Neural progenitor cell (in vitro differentiated cells): ENCODE results near the gene PRODH2.

Experiments used
- CTCF ChIP-seq: fragments of 200-600 bp; sonication (generic); IDR thresholded peaks from 2 replicates; pipeline ENCODE4 v1.5.1; 2017; ENCODE audit warnings: antibody characterized with exemption, mild to moderate bottlenecking
- EZH2phosphoT487 ChIP-seq: fragments of 200-600 bp; sonication (generic); IDR thresholded peaks from 2 replicates; pipeline ENCODE4 v1.6.1; 2017; ENCODE audit warnings: antibody characterized with exemption

DNA sequence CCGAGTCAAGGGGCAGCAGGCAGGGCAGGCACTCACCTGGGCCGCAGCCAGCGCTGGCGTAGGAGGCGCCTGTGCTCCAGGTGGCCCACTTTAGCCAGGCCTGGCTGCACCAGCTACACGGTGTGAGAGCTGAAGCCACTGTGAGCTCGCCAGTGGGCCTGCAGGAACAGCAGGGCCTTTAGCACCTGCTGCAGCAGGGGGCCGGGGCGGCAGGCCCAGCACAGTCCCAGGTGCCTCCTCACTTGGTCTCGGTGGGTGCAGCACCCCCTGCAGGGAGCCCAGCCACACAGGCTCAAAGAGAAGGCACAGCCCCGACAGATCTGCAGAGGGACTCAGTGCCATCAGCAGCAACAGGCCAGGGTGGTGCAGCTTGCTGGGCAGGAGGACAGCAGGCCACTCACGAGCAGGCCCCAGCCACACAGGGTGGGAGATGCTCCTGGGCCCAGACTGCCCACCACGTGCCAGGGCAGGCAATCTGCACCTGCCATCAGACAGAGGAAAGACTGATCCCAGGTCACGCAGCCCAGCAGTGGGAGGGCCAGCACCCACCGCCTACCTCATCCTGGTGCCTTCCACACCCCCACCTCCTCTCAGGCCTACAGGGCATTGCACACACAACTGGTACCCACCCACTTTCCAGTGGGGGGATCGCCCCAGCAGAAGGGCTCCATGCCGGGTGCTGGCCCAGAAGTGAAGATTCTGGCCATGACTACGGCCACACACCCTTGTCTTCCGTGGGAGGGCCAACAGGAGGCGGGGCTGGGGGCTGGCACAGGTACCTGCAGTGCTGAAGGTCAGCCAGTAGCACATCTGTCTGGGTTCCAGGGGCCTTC, 21.4 kb downstream of the PRODH2 start:
- no peak for TF ChIP-seq CTCF
- no peak for TF ChIP-seq EZH2phosphoT487
